Measurements from ENCODE around the gene SULT4A1. TPM values are rescaled to one million over a fixed set of nuclear protein-coding genes. Genes with fewer than 3 reads are reported as not detected.

SULT4A1 gene
- total RNA-seq, 2 experiments from 2014 or later, result not detected

DNA sequence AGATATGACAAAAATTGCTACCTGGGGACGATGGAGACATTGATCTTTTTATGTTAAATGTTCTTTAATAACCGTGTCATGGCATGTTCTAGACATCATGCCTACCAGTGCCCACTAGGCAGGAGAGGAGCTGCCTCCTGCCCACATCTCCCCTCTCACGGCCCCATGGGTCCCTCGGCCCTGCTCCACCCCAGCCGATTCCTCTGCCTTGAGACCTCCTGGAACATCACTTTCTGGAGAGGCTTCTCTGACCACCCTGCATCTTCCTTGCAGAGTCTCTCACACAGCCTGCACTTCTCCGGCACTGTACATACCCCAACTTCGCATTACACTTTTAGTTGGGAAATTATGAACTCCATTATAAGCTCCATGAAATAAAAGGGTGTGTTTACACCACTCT is 67.0 kb downstream of the SULT4A1 start:
- H3K4me1 Mint-ChIP-seq (ENCODE audit: low read depth), result no peaks in the 10 kb centered on the region
- no peak for TF ChIP-seq CTCF (IDR thresholded peaks at IDR 0.05)
- H3K36me3 Mint-ChIP-seq (ENCODE audit: low read depth), result no peaks in the 10 kb centered on the region
- no peak for DNase-seq
- no peak overlapping the region for H3K27ac Mint-ChIP-seq
- H3K9me3 Mint-ChIP-seq, result peaks cover 3% of the 10 kb centered on the region
- ATAC-seq, result no peak
- H3K4me3 Mint-ChIP-seq, result no peak overlapping the region
- peaks cover 8% of the 10 kb centered on the region for H3K27me3 Mint-ChIP-seq
- intact Hi-C loops (cut with micrococcal nuclease), result no loop called here
- ChIA-PET CTCF (no interaction called here), POLR2A (no interaction called here)

GRCh38 chr22:43792905-43793304 is 69.4 kb downstream of the SULT4A1 start:
- Mint-ChIP-seq H3K27me3 (peaks cover 6% of the 10 kb centered on the region), H3K27ac (no peak overlapping the region), H3K4me3 (no peak overlapping the region), H3K9me3 (no peaks in the 10 kb centered on the region), H3K4me1 (ENCODE audit: low read depth) (no peaks in the 10 kb centered on the region), H3K36me3 (ENCODE audit: low read depth) (no peaks in the 10 kb centered on the region)
- no peak for TF ChIP-seq CTCF (IDR thresholded peaks at IDR 0.05)
- DNase-seq, result no peak
- CTCF ChIA-PET, result no interaction called here
- POLR2A ChIA-PET, result no interaction called here
- ATAC-seq, result no peak
- intact Hi-C loops (cut with micrococcal nuclease), result no loop called here

DNA sequence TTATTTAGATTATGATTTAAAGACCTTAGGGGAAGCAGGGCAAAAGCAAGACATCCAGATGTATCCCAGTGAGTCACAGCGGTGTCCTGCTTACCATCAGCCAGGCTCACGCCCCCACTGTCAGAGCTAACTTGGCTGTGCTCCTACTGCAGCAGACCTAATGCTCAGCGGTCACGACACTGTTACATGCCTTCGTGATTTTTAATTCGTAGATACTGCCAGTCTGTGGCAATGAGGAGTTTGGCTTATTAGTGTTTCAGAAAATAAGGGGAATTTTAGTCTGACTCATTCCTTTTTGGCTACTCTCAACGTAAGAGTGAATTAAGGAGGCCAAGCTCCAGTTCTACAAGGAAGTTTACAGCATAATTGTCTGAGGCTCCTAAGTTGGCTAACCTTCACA is 72.9 kb downstream of the SULT4A1 start:
- ATAC-seq (no peak), DNase-seq (no peak)
- CTCF ChIA-PET, result no interaction called here
- POLR2A ChIA-PET, result no interaction called here
- Mint-ChIP-seq H3K9me3 (no peaks in the 10 kb centered on the region), H3K4me3 (no peak overlapping the region), H3K4me1 (ENCODE audit: low read depth) (no peaks in the 10 kb centered on the region), H3K36me3 (ENCODE audit: low read depth) (no peaks in the 10 kb centered on the region), H3K27me3 (peaks cover 8% of the 10 kb centered on the region), H3K27ac (no peak overlapping the region)
- intact Hi-C loops (cut with micrococcal nuclease), result no loop called here
- no peak for TF ChIP-seq CTCF (IDR thresholded peaks at IDR 0.05)

DNA sequence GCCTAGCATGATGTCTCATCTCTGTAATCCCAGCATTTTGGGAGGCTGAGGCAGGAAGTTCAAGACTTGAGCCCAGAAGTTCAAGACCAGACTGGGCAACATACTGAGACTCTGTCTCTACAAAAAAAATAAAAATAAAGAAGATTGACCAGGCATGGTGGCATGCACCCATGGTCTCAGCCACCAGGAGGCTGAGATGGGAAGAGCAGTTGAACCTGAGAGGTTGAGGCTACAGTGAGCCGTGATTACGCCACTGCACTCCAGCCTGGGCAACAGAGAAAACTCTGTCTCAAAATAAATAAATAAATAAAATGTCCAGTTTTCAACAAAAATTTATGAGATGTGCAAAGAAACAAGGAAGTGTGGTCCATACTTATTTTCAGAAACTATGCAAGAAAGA is 78.5 kb downstream of the SULT4A1 start:
- Mint-ChIP-seq H3K36me3 (ENCODE audit: low read depth) (no peaks in the 10 kb centered on the region), H3K4me1 (ENCODE audit: low read depth) (no peaks in the 10 kb centered on the region), H3K9me3 (no peaks in the 10 kb centered on the region), H3K27me3 (peaks cover 6% of the 10 kb centered on the region), H3K4me3 (no peak overlapping the region), H3K27ac (no peak overlapping the region)
- TF ChIP-seq CTCF (IDR thresholded peaks at IDR 0.05), result no peak
- intact Hi-C loops (cut with micrococcal nuclease), result no loop called here
- ATAC-seq, result no peak
- no peak for DNase-seq
- ChIA-PET POLR2A (no interaction called here), CTCF (interaction anchor here (1.0 kb wide), 1 partner anchor 48 kb away, joined by 3 read pairs; no protein-coding TSS in a partner anchor)

GRCh38 chr22:43782448-43782847 is 79.9 kb downstream of the SULT4A1 start:
- no peak for TF ChIP-seq CTCF (IDR thresholded peaks at IDR 0.05)
- ATAC-seq (no peak), DNase-seq (no peak)
- H3K36me3 Mint-ChIP-seq (ENCODE audit: low read depth), result no peaks in the 10 kb centered on the region
- H3K9me3 Mint-ChIP-seq, result no peaks in the 10 kb centered on the region
- no peaks in the 10 kb centered on the region for H3K4me1 Mint-ChIP-seq (ENCODE audit: low read depth)
- intact Hi-C loops (cut with micrococcal nuclease), result no loop called here
- POLR2A ChIA-PET, result no interaction called here
- no peak overlapping the region for H3K4me3 Mint-ChIP-seq
- CTCF ChIA-PET, result no interaction called here
- H3K27ac Mint-ChIP-seq, result no peak overlapping the region
- peaks cover 6% of the 10 kb centered on the region for H3K27me3 Mint-ChIP-seq

Data from activated CD8-positive, alpha-beta T cell treated with anti-CD3 and anti-CD28 coated beads for 36 hours (primary cell).